Naive thymus-derived CD8-positive, alpha-beta T cell (primary cell): ENCODE data around the gene PKM. TPM values are rescaled to one million over a fixed set of nuclear protein-coding genes. Genes with fewer than 3 reads are reported as not detected.

Experiments used
- ATAC-seq, 2 donors: fragments of 150-1000 bp; cut with Tn5 transposase in 1 of 2; sonication (Bioruptor Pico), chemical (Tn5 transposase) in 1 of 2; 1 replicate in 1 of 2; 2 replicates in 1 of 2; pipeline ENCODE4 v1.10.0; 2021; ENCODE audit warnings: mild to moderate bottlenecking in 2 of 2, moderate library complexity in 2 of 2
- POLR2A ChIA-PET: fragments of 350-600 bp; sonication (Branson Sonifier 250); formaldehyde crosslinking; loops from one replicate; lab custom pipeline; 2021; ENCODE audit warnings: antibody characterized with exemption; lab: Charles Lee
- DNase-seq, 10 donors: peaks; one replicate each; pipeline versions ENCODE4 v3.0.0 to v3.0.0-alpha.2; 2020 to 2022
- H3K27ac Mint-ChIP-seq, 10 donors: one replicate each; pipeline ENCODE4 v1.8.0; 2020 to 2022; ENCODE audit warnings: mild to moderate bottlenecking in 10 of 10, mixed read lengths in 10 of 10, moderate library complexity in 4 of 10, inconsistent platforms in 1 of 10
- H3K27me3 Mint-ChIP-seq, 5 donors: one replicate each; pipeline ENCODE4 v1.8.0; 2021 to 2022; ENCODE audit warnings: mixed read lengths in 5 of 5
- H3K36me3 Mint-ChIP-seq, 3 donors: one replicate each; pipeline ENCODE4 v1.8.0; 2020 to 2022; ENCODE audit warnings: mixed read lengths in 3 of 3, mild to moderate bottlenecking in 2 of 3, inconsistent platforms in 1 of 3
- H3K4me1 Mint-ChIP-seq, 4 donors: one replicate each; pipeline ENCODE4 v1.8.0; 2021 to 2022; ENCODE audit warnings: mixed read lengths in 4 of 4
- H3K4me3 Mint-ChIP-seq, 10 donors: one replicate each; pipeline ENCODE4 v1.8.0; 2020 to 2022; ENCODE audit warnings: mild to moderate bottlenecking in 10 of 10, mixed read lengths in 10 of 10, moderate library complexity in 6 of 10, inconsistent platforms in 1 of 10
- H3K9me3 Mint-ChIP-seq, 9 donors: one replicate each; pipeline ENCODE4 v1.8.0; 2020 to 2022; ENCODE audit warnings: mixed read lengths in 9 of 9, mild to moderate bottlenecking in 3 of 9, inconsistent platforms in 1 of 9, moderate library complexity in 1 of 9
- polyA plus RNA-seq, 3 donors: library from polyadenylated mRNA; unstranded; fragments of 300-500 nt; fragmentation: Illumina TruSeq; gene quantifications; one replicate each; pipeline ENCODE4 v1.2.3, GENCODE V29; 2021
- total RNA-seq, 8 experiments: library from RNA in 2 of 8; stranded (reverse) in 2 of 8; gene quantifications; one replicate each; pipeline ENCODE4 v1.2.3 and lab custom pipeline; 2021 to 2026

The PKM gene
- total and polyA plus RNA-seq, 5 experiments from 2014 or later, result 277 to 330 (median 305) TPM

- POLR2A ChIA-PET, result no interaction called here
- DNase-seq, result no peak
- Mint-ChIP-seq H3K27ac (no peak overlapping the region), H3K27me3 (peaks cover 0 to 16% (median 9%) of the 10 kb centered on the region in 5 donors), H3K4me3 (no peak overlapping the region), H3K9me3 (no peaks in the 10 kb centered on the region), H3K36me3 (peaks cover 0 to 1% (median 0%) of the 10 kb centered on the region in 3 donors), H3K4me1 (peaks cover 6 to 16% (median 8%) of the 10 kb centered on the region in 4 donors)
- no peak for ATAC-seq
These were observed 60.3 kb downstream of the PKM start for GRCh38 chr15:72170691-72171090.

GRCh38 chr15:72169921-72170611, 60.9 kb downstream of the PKM start:
- Mint-ChIP-seq H3K36me3 (peaks cover 0 to 1% (median 0%) of the 10 kb centered on the region in 3 donors), H3K9me3 (no peaks in the 10 kb centered on the region), H3K27ac (no peak overlapping the region), H3K4me3 (no peak overlapping the region), H3K27me3 (peaks cover 0 to 10% (median 3%) of the 10 kb centered on the region in 5 donors), H3K4me1 (peaks cover 5 to 16% (median 7%) of the 10 kb centered on the region in 4 donors)
- no peak for ATAC-seq
- no peak for DNase-seq
- POLR2A ChIA-PET, result no interaction called here

GRCh38 chr15:72169236-72169920, 61.6 kb downstream of the PKM start:
- Mint-ChIP-seq H3K27ac (peak overlapping the region in 2 of 10 donors; percentile 11 to 59), H3K4me1 (peaks cover 5 to 16% (median 7%) of the 10 kb centered on the region in 4 donors), H3K9me3 (no peaks in the 10 kb centered on the region), H3K27me3 (peaks cover 0 to 6% (median 0%) of the 10 kb centered on the region in 5 donors), H3K36me3 (peaks cover 0 to 1% (median 0%) of the 10 kb centered on the region in 3 donors), H3K4me3 (no peak overlapping the region)
- ATAC-seq (no peak), DNase-seq (no peak)
- POLR2A ChIA-PET, result no interaction called here

GRCh38 chr15:72168808-72169190, 62.2 kb downstream of the PKM start:
- DNase-seq (no peak), ATAC-seq (no peak)
- Mint-ChIP-seq H3K4me1 (peaks cover 5 to 16% (median 7%) of the 10 kb centered on the region in 4 donors), H3K27ac (peak overlapping the region in 2 of 10 donors; percentile 60 to 83), H3K27me3 (peaks cover 0 to 6% (median 0%) of the 10 kb centered on the region in 5 donors), H3K36me3 (peaks cover 0 to 1% (median 0%) of the 10 kb centered on the region in 3 donors), H3K9me3 (no peaks in the 10 kb centered on the region), H3K4me3 (no peak overlapping the region)
- POLR2A ChIA-PET, result no interaction called here

GRCh38 chr15:72168131-72168807, 62.7 kb downstream of the PKM start:
- H3K27me3 Mint-ChIP-seq, result peaks cover 0 to 6% (median 0%) of the 10 kb centered on the region in 5 donors
- ATAC-seq (no peak), DNase-seq (no peak)
- H3K4me1 Mint-ChIP-seq, result peaks cover 5 to 16% (median 7%) of the 10 kb centered on the region in 4 donors
- no peak overlapping the region for H3K4me3 Mint-ChIP-seq
- H3K9me3 Mint-ChIP-seq, result no peaks in the 10 kb centered on the region
- H3K36me3 Mint-ChIP-seq, result peaks cover 0 to 1% (median 0%) of the 10 kb centered on the region in 3 donors
- POLR2A ChIA-PET, result no interaction called here
- H3K27ac Mint-ChIP-seq, result peak overlapping the region in 2 of 10 donors; percentile 17 to 83

GRCh38 chr15:72167445-72167844, 63.5 kb downstream of the PKM start:
- H3K27ac Mint-ChIP-seq, result peak overlapping the region in 1 of 10 donors; percentile 83
- DNase-seq (no peak), ATAC-seq (no peak)
- no peaks in the 10 kb centered on the region for H3K36me3 Mint-ChIP-seq
- H3K27me3 Mint-ChIP-seq, result peaks cover 0 to 3% (median 0%) of the 10 kb centered on the region in 5 donors
- no peak overlapping the region for H3K4me3 Mint-ChIP-seq
- POLR2A ChIA-PET, result no interaction called here
- H3K4me1 Mint-ChIP-seq, result peaks cover 5 to 16% (median 7%) of the 10 kb centered on the region in 4 donors
- no peaks in the 10 kb centered on the region for H3K9me3 Mint-ChIP-seq

GRCh38 chr15:72166716-72167417, 64.1 kb downstream of the PKM start:
- no peaks in the 10 kb centered on the region for H3K9me3 Mint-ChIP-seq
- POLR2A ChIA-PET, result no interaction called here
- no peak overlapping the region for H3K27ac Mint-ChIP-seq
- peaks cover 0 to 3% (median 0%) of the 10 kb centered on the region in 5 donors for H3K27me3 Mint-ChIP-seq
- H3K4me1 Mint-ChIP-seq, result peaks cover 5 to 16% (median 7%) of the 10 kb centered on the region in 4 donors
- no peak for ATAC-seq
- H3K4me3 Mint-ChIP-seq, result no peak overlapping the region
- DNase-seq, result no peak
- no peaks in the 10 kb centered on the region for H3K36me3 Mint-ChIP-seq

- H3K36me3 Mint-ChIP-seq, result no peaks in the 10 kb centered on the region
- no peaks in the 10 kb centered on the region for H3K9me3 Mint-ChIP-seq
- ATAC-seq (no peak), DNase-seq (no peak)
- no peak overlapping the region for H3K4me3 Mint-ChIP-seq
- H3K27me3 Mint-ChIP-seq, result peaks cover 0 to 5% (median 3%) of the 10 kb centered on the region in 5 donors
- POLR2A ChIA-PET, result no interaction called here
- H3K27ac Mint-ChIP-seq, result no peak overlapping the region
- peaks cover 2 to 10% (median 7%) of the 10 kb centered on the region in 4 donors for H3K4me1 Mint-ChIP-seq
These were observed 67.3 kb downstream of the PKM start for GRCh38 chr15:72163719-72164118.

- POLR2A ChIA-PET, result no interaction called here
- Mint-ChIP-seq H3K9me3 (no peaks in the 10 kb centered on the region), H3K36me3 (no peaks in the 10 kb centered on the region), H3K4me1 (no peaks in the 10 kb centered on the region), H3K4me3 (no peak overlapping the region), H3K27ac (no peak overlapping the region), H3K27me3 (peaks cover 0 to 5% (median 0%) of the 10 kb centered on the region in 5 donors)
- ATAC-seq, result no peak
- no peak for DNase-seq
These were observed 68.4 kb downstream of the PKM start for GRCh38 chr15:72162569-72162968.

GRCh38 chr15:72161361-72162132, 69.4 kb downstream of the PKM start:
- H3K27ac Mint-ChIP-seq, result no peak overlapping the region
- POLR2A ChIA-PET, result no interaction called here
- H3K36me3 Mint-ChIP-seq, result no peaks in the 10 kb centered on the region
- no peaks in the 10 kb centered on the region for H3K9me3 Mint-ChIP-seq
- no peaks in the 10 kb centered on the region for H3K4me1 Mint-ChIP-seq
- peaks cover 0 to 3% (median 0%) of the 10 kb centered on the region in 5 donors for H3K27me3 Mint-ChIP-seq
- no peak overlapping the region for H3K4me3 Mint-ChIP-seq
- no peak for ATAC-seq
- DNase-seq, result no peak

GRCh38 chr15:72160696-72161245, 70.2 kb downstream of the PKM start:
- no peak overlapping the region for H3K4me3 Mint-ChIP-seq

More at GRCh38 chr15:72160696-72161245, 70.2 kb downstream of the PKM start:
- ATAC-seq (no peak), DNase-seq (no peak)
- Mint-ChIP-seq H3K4me1 (peaks cover under 1 to 3% (median under 1%) of the 10 kb centered on the region in 4 donors), H3K36me3 (no peaks in the 10 kb centered on the region), H3K9me3 (no peaks in the 10 kb centered on the region), H3K27ac (no peak overlapping the region), H3K27me3 (peaks cover 0 to 4% (median 0%) of the 10 kb centered on the region in 5 donors)
- POLR2A ChIA-PET, result no interaction called here
